GM12872 (cell line): ENCODE measurements around the gene ATP6V1D.

ENCODE experiments used
- CTCF ChIP-seq: IDR thresholded peaks from 3 replicates; pipeline ENCODE4 v1.5.1; 2011; ENCODE audit warnings: low read depth, mild to moderate bottlenecking, low read length, moderate library complexity; ENCODE audit not compliant: insufficient read depth

ATP6V1D gene

DNA sequence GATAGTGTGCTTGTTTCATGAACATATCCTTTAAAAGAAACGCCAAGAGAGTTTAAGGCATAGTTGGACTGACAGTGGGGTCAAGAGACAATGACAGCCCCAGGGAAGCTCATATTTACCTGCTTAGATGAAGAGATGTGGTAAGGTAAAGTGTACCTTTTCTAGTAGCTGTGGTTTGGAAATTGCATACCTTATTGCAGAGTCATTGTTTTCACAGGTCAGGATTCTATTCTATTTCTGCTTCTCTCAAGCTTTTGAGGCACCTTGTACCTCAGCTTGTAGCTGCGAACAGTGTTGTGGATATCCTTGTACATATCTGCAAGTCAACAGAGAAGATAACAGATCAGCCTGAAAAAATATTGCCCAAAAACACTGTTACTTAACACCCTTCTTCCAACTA lies 47.7 kb downstream of the ATP6V1D start:
- TF ChIP-seq CTCF: no peak
